Activated T-cell treated with anti-CD3 and anti-CD28 coated beads for 1 hour (primary cell): Measurements from ENCODE around the gene NTM.
"Not testable (repeated sequence)": the region's sequence is repeated elsewhere in the genome, so short reads cannot be mapped to it uniquely, and the experiment has no call there.

Experiments used
- DNase-seq: peaks from one replicate; pipeline ENCODE4 v3.0.0-alpha.2; 2020; ENCODE audit warnings: low read depth

NTM gene

DNA sequence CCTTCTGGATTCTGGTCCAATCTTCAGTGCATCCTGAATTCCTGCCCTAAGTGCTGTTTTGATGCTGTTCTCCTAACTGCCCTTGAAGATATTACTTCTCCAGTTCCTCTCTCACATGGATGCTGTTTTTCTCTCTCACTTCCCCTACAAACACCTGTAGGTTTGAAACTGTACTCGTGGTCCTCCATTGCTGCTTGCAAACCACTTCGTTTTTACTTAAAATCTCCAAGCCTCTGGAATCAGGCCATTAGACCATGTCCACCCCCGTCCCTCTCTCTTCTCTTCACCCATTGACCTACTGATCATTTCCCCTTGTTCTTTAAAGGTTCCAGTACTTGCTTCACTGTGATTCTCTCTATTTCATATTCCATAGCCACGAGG is 988.1 kb downstream of the NTM start:
- DNase-seq: no peak

DNA sequence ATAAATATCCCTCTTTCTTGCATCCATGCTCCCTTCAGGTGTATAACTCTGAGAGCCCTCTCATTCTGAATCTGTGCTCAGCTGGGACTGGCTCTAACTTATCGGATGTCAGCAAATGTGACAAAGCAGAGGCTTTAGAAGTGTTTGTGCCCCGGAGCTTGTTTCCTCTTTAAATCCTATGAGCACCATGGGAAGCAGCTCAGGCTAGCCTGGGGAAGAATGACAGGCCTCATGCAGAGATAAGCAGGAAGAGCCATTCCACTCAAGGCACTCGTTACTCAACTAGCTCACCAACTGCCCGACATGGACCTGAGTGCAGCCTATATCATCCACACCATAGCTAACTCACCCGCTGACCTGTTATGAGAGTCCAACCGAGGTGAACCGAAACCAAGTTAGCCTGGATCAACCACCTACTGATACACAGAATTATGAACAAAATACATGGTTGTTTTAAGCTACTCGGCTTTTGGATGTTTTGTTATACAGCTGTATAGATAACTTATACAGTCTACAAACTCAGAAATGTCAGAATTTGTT is 990.7 kb downstream of the NTM start:
- no peak for DNase-seq

DNA sequence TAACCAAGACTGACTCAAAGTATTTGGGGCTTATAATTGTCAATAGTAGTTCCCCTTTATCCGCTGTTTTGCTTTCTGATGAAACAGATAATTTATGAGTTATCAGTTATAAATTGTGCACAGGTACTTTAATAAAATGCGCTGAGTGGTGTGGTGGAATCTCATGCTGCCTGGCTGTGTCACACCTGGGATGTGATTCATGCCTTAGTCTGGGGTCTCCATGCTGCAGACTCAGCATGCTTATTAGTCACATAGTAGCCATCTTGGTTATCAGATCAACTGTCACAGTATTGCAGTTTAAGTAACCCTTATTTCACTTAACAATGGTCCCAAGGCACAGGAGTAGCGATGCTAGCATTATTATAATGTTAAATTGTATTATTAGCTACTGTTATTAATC is 995.2 kb downstream of the NTM start:
- DNase-seq: no peak

DNA sequence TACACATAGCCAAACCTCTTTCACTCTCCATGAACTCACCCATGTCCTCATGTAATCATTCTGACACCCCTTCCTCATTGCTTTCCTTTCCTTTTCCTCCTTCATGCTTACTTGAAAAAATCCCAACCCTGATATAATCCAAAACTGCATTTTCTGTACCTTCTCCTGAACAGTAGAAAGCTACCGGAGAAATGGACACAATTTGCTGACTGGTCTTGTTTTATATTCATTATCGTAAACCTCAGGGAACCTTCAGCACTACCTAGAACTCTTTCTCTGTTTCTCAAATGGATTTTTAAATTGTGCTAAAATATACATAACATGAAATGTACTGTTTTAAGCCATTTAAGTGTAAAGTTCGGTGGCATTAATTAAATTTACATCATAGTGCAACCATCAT is 996.9 kb downstream of the NTM start:
- DNase-seq: no peak

DNA sequence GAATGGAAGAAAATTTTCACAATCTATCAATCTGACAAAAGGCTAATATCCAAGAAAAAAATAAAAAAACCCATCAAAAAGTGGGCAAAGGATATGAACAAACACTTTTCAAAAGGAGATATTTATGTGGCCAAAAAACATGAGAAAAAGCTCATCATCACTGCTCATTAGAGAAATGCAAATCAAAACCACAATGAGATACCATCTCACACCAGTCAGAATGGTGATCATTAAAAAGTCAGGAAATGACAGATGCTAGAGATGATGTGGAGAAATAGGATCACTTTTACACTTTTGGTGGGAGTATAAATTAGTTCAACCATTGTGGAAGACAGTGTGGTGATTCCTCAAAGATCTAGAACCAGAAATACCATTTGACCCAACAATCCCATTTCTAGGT is 999.7 kb downstream of the NTM start:
- DNase-seq: not testable (repeated sequence)

DNA sequence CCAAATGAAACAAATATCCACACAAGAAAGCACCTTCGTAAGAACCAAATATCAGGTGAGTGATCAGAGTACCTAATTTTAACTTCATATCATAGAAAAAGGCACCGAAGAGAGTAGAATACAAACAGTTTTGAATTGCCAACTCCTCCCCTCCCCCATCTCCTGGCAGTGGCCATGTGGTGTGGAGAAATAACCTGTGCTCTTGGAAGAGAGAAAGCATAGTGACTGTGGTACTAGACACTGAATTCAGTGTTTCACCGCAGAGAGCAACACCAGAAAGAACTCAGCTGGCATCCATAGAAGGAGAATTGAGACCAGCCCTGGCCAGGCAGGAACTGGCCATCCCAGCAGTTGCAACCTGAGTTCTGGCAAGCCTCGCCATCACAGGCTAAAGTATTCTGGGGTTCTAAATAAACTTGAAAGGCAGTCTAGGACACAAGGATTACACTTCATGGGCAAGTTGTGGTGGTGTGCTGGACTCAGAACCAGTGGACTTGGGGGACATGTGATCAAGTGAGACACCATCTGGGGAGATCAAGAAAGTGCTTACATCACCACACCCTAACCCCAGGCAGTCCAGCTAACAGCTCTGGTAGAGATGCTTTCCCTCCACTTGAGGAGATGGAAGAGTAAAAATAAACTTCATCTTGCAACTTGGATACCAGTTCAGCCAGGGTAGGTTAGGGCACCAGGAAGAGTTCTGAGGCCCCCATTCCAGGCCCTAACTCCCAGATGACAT is 1003.2 kb downstream of the NTM start:
- no peak for DNase-seq

DNA sequence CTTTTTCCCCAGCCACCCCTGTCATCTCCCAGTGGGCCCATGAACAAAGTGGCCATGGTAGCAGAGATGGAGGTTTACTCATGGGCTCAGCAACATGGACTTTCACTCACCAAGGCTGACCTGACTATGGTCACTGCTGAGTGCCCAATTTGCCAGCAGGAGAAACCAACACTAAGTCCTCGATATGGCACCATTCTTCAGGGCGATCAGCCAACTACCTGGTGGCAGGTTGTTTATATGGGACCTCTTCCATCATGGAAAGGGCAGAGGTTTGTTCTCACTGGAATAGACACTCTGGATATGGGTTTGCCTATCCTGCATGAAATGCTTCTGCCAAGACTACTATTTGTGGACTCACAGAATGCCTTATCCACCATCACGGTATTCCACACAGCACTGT is 1009.1 kb downstream of the NTM start:
- no peak for DNase-seq
